Activated CD4-positive, alpha-beta T cell treated with anti-CD3 and anti-CD28 coated beads for 24 hours (primary cell): ENCODE results near the gene C9orf153.

ENCODE experiments used
- DNase-seq, 2 donors: peaks; one replicate each; pipeline ENCODE4 v3.0.0-alpha.2; 2020; ENCODE audit warnings: low read depth in 2 of 2

C9orf153 gene

DNA sequence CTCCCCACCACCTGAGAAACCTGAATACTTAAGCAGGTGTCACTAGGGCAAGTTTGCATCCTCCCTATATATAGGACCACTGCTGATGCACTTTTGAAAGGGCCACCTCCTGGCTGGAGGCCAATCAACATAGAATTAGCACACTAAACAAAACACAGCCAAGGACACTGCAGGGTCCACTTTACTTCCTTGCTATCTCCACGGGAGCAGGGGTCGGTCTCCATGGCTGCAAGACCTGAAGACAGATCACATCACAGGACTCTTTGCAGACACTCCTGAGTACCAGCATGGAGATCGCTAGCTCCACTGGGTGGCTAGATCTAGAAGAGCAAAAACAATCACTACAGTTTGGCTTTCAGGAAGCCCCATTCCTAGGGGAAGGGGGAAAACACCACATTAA lies 72.3 kb downstream of the C9orf153 start:
- no peak for DNase-seq

DNA sequence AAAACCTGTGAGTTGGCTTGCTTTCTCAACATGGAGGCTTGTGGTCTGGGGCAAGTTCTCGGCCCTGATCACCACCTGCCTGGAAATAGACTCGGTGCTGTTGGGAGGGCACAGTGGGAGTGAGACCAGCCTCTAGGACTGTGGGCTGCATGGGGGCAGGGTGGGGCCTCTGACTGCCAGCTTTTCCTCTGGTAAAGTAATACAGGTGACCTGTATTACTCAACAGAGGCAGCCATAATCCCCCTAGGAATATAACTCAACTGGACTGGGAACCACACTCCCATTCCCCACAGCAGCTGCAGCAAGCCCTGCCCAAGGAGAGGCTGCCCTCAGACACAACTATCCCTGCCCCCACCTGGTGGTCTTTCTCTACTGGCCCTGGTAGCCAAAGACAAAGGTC lies 72.8 kb downstream of the C9orf153 start:
- no peak for DNase-seq

DNA sequence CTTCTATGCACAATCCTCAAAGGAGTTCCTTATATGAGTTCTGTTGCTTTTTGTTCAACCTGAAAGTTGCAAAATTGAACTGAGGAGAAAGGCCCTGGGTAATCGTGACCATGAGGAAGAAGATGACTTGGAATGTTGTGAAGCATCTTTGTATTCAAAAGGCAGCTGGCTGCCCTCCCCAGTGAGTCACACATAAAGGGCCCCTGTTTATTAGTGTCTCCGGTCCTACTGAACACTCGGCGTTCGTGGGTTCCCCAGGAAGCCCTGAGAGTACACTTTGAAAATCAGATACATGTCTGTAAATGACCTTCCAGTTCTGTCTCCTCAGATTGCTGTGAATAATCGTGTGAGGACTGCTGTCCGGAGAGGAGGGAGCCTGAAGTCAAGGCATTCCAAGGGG lies 73.6 kb downstream of the C9orf153 start:
- no peak for DNase-seq

DNA sequence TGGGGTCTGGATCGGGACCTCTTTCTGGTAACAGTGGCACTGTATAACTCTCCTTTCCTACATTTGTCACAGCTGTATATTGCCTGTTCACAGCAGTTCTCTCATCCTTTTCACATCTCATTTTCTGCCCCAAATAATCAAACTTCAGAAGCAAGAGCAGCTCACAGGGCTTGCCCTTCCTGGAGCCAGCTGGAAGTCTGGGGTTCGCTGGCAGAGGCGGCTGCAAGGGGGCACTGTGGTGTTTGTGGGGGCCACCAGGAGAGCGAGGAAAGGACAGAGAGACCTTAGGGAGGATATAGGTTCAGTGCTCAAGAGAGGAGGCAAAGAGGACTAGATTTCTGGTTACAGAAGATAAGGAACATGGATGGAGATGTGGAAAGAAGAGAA lies 75.3 kb downstream of the C9orf153 start:
- DNase-seq: no peak

DNA sequence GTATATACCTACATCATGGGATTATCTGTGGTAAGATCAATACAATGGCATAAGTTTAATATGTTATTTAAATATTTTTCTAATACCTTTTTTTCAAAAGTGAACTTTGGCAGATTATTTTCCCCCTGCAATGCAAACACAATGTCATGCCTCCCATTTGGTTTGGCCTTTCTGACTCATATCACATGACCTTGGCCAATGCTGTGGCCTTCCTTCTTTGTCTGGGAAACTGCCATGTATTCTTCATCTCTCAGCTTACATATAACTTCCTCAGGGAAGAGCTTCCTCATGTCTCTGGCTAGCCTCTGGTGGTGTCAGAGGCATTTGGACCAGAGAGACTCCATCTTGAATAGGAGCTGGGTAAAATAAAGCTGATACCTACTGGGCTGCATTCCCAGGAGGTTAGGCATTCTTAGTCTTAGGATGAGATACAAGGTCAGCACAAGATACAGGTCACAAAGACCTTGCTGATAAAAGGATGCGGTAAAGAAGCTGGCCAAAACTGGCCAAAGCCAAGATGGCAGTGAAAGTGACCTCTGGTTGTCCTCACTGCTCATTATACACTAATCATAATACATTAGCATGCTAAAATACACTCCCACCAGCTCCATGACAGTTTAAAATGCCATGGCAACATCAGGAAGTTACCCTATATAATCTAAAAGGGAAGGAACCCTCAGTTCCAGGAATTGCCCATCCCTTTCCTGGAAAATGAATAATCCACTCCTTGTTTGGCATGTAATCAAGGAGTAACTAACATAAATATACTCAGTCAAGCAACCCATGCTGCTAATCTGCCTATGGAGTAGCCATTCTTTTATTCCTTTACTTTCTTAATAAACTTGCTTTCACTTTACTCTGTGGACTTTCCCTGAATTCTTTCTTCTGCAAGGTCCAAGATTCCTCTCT lies 76.0 kb downstream of the C9orf153 start:
- DNase-seq: no peak

DNA sequence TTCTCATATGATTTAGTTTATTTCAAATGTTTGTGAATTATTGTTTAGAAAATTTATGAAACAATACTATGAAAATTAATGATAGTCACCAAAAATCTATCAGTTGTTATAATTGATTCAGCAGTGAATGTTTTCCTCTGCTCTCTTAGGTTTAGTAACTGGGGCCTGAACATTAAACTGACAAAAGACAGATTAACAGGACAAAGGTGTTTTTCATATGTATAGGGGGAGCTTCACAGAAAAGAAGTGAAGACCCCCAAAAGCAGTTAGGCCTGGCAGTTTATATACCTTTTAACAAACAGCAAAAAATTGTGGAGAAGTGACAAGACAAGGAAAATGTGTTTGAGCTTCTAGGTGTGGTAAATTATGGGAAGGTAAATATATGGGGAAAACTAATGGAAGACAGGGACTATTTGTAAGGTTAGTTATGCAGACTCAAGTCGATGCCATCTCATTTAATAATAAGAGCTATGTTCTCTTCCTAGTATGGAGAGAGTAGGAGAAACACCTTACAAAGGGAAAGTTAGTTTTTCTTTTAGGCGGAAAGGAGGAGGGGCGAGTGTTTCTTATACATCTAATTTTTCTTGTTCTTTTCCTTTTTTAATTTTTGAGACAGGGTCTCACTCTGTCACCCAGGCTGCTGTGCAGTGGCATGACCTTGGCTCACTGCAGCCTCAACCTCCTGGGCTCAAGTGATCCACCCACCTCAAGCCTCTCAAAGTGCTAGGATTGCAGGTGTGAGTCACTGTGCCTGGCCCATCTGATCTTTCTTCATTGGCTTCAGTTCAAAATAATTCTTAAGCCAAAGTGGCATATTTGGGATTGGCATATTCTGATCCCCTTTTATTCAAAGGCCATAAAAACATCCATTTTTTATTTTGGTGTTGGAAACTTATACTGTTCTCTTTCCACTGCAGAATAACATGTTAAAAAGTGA lies 77.8 kb downstream of the C9orf153 start:
- no peak for DNase-seq

DNA sequence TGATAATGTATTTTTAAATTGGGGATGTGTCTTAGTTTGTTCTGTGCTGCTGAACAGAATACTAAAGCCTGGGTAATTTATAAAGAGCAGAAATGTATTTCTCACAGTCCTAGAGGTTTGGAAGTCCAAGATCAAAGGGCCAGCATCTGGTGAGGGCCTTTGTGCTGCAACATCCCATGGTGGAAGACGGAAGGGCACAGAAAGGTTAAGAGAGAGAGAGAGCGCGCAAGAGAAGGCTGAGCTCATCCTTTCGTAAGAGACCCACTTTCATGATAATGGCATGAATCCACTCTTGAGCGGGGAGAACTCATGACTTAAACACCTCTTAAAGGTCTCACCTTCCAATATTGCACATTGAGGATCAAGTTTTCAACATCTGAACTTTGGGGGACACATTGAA lies 81.0 kb downstream of the C9orf153 start:
- DNase-seq: no peak

DNA sequence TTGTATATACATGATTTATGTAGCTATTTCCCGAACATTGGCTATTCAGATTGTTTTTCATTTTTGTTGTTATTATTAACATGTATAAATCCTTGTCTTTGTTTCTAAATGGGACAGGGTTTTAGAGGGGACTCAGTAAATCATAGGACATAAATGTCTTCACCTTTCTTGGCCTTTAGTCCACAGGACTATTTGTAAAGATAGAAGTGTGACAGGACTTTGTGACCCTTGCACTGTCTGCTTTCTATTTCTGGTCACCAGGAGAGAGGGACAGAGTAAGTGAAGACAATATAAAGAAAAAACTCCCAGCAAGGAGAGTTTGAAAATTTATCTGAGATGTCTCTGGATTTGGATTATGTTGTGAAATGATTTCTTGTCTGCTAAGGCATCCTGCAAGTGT lies 81.5 kb downstream of the C9orf153 start:
- DNase-seq: no peak

DNA sequence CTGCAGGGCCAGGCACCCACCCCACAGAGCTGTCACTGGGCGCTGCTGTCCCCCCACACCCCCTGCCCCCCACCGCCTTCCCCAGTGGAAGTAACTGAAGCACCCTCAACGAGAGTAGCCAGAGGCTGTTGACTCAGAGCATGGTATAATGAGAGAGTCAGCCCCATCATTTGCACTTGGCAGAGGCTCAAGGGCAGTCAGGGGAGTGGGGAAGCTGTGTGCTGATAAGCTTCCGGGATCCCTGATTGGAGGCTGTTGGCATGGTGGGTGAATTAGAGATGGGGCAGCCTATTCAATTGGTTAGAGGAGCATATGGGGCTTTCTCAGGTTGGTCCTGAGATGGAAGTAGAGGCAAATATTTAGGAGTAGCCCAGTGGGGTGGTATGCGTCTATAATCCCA lies 83.0 kb downstream of the C9orf153 start:
- no peak for DNase-seq

DNA sequence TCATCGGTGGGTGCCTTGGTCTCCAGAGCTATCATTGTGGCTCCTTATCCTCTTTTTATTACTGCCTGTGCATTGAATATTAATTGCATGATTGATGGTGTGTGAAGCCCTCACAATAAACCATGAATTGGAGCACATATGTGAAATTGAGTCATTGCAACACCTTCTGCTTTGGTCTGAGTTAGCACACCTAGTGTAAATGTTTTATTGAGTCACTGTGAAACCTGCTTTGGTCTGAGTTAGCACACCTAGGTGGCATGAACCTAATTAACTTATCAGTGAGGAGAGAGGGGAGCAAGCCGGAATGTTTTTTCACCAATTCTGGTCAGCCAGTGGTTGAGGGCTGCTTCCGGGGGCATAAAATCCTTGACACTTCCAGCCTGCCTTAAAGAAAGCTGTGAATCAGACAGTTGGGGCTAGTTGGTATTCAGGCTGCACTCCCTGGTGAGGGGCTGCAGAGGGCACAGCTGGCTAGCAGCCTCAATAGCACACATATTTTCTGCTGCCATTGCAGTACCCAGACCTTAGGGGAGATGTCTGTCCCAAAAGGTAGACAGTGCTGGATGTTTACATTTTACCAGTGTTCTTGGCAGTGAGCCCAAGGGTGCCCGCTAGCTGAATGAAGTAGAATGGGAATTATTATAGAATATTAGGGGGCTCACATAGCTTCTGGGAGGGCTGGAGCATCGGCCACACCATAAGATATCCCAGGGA lies 83.6 kb downstream of the C9orf153 start:
- DNase-seq: no peak

DNA sequence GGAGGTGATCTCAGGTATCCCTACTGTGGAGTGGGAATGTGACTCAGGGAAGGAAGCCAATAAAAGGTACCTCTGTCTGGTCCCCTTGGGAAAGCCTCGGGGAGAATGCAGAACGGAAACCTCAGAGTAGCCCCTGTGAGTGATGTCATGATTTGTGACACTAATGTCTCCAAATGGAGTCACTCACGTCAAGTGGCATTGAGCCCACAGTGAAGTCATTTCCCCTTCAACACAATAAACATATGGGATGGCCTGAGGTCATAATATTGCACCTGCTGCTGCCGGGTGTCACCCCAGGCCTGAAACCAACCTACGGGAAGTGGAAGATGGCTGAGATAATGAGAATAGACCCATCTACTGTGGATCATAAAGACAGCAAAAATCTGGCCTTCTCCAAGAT lies 84.2 kb downstream of the C9orf153 start:
- DNase-seq: no peak
